GM21825 (cell line): Measurements from ENCODE around the gene PCDH12.

Experiments
- ATAC-seq: cut with Tn5 transposase; IDR thresholded peaks from one replicate; pipeline ENCODE4 v1.9.1; 2021; ENCODE audit warnings: mild to moderate bottlenecking, moderate library complexity; ENCODE audit not compliant: unreplicated experiment

Gene PCDH12

DNA sequence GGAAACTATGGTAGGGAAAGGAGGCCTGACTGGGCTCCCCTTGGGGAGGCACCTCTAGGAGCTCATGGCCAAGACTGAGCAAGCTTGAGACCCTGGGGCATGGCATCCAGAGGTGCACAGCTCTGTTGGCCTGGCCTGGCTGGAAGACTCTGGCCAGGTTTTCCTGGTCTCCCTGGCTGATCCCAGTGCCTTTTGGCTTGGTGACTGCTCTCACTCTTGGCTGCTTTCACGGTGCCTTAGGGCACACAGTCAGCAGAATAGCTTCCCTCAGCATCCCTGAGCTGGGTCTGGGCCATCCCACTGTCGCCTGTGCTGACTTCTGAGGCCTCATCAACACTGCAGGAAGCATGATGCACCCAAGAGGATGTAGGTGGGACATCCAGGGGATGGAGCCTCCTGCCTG lies 47.7 kb downstream of the PCDH12 start:
- no peak for ATAC-seq

DNA sequence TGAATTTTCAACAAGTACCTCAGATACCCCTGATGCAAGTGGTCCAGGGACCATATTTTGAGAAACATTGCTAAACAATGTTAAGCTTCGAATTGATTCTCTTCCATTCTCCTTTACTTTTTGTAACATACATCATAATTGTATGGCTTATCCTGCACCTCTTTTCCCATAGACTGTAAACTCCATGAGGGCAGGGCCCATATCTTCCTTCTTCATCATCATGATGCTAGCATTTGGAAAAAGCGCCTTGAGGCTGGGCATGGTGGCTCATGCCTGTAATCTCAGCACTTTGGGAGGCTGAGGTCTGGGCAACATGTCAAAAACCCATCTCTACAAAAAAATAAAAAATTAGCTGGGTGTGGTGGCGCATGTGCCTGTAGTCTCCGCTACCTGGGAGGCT lies 48.8 kb downstream of the PCDH12 start:
- no peak for ATAC-seq

DNA sequence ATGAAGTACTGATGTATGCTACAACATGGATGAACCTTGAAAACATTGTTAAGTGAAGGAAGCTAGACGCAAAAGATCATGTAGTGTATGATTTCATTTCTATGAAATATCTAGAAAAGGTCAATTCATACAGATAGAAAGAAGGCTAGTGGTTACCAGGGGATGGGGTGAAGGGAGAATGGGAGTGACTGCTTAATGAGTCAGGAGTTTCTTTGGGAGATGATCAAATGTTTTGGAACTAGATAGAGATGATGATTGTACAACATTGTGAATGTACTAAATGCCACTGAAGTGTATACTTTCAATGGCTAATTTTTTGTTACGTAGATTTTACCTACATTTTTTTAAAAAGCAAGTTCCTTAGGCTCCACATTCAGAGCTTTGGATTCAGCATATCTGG lies 49.2 kb downstream of the PCDH12 start:
- ATAC-seq = no peak

DNA sequence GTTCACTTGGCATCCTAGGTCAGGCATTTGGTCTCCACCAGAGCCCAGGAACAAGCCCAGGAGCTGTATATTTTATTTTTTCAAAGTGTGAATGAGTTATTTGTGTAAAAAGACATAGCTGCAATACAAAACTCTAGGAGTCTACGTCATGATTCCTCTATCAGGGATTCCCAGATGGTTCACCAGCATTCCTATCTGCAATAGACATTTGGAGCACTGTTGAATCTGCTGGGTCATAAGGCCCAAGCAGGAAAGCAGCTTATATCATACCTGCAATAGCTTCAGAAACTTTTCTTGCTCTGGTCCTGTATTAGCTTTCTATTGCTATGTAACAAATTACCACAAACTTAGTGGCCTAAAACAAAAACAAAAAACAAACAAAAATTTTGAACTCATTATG lies 51.0 kb downstream of the PCDH12 start:
- no peak for ATAC-seq

DNA sequence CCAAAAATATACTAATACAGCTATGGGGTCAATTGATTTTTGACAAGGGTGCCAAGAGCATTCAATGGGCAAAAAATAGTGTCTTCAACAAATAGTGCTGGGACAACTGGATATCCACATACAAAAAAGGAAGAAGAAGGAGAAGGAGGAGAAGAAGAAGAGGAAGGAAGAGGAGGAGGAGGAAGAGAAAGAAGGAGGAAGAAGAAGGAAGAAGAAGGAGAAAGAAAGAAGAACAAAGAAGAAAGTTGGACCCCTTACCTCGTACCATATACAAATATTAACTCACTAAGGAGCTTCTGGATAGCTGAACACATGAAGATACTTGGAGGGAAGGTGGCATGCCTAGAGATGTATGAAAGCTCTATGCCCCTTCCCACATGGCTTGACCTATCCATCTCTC lies 51.5 kb downstream of the PCDH12 start:
- ATAC-seq = no peak

DNA sequence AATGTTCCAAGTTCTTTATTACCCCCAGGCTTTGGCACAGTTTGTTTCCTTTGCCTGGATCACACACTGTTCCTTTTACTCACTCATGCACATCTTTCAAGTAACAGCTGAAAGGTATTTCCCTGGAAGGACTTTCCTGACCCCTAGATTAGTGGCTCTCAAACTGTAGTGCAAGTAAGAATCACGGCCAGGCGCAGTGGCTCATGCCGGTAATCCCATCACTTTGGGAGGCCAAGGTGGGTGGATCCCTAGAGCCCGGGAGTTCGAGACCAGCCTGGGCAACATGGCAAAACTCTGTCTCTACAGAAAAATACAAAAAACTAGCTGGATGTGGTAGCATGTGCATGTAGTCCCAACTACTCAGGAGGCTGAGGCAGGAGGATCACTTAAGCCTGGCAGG lies 53.5 kb downstream of the PCDH12 start:
- no peak for ATAC-seq

DNA sequence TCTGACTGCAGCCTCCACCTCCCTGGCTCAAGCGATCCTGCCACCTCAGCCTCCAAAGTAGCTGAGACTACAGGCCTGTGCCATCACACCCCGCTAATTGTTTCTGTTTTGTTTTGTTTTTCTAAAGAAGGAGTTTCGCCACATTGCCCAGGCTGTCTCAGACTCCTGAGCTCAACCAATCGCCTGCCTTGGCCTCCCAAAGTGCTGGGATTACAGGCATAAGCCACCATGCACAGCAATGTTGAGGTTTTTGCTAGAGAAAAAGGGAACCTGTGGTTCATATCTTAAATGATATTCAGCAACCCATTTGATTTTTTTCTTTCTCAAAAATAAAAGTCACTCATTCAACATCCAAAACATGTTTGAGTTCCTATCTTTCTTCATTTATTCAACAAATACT lies 54.7 kb downstream of the PCDH12 start:
- ATAC-seq = no peak

DNA sequence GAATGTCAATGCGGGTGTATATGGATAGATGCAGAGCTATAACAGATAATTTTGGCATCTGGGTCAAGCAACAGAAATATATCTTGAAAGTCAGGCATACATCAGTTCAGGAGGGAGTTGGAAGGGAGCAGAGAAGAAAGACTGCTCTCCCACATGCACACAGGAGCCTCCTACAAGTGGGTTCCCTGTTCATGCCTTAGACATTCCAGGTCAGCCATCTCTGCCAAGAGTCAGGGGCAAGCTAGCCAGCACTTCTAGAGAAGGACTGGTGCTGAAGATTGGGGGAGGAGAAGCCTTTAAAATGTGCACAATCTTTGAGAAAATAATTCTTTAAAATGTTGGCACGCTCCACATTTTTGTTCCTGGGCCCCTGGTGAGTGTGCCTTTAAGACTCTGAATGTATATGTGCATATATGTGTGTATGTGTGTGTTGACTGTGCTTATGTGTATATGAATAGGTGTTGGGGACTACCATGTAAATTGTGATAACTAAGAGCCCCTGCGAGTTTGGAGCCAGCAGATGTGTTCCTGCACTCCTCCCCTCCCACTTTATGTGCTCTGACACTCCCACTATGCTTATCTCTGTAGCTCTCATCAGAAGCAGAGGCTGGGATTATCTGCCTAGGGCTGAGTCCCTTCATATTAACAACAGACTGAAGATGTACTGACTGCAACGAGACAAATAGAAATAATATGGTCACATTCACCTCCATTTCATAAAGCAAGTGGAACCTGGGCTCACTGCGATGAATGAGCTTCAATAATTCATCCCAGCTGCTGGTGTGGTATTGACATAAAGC lies 55.8 kb downstream of the PCDH12 start:
- no peak for ATAC-seq

DNA sequence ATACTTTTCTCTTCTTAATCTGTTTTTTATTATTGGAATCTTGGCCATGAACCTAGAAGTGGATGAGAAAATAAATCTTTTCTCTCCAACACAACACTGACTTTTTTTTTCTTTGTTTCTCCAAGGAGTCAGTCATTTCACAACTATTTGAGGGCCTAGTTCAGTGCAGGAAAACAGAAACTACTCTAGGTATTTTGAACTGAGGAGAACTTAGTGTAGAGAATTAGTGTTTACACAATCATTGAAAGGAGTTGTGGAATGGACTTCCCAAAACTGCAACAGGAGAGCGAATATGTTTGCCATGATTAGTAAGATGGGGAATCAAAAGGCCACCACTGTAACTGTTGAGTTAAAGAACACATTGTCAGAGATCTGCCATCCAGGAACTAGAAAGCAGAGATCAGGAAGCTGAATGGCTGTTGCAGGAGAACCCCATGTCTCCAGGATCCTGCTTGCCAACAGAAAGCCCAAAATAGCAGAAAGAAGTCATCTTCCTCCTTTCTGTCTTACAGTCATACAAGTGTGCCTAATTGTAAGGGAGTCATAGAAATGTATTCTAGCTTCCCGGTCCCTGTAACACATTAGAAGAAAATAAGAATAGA lies 59.5 kb downstream of the PCDH12 start:
- no peak for ATAC-seq

DNA sequence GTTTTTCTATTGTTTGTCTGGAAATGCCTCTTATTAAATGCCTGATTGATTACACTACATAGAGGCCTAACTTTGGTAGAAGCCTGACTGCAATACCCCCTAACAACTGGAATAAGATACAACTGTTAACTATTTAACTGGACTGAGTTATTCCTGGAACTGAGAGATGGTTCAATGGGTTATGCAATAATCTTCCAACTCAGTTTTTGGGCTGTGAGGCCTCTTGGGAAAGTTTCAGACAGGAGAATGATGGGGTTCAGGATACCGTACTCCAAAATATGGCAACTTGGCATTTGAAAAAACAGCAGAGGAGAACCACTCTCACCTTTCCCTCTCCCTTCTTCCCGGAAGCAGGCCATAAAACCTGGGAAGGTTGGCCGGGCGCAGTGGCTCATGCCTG lies 60.6 kb downstream of the PCDH12 start:
- no peak for ATAC-seq
